ENCODE measurements around the gene SCEL.

GRCh38 chr13:77519808-77520207, 15.7 kb upstream of the SCEL start:
- TF ChIP-seq CTCF (IDR thresholded peaks at IDR 0.05; ENCODE audit: insufficient read depth, low read depth, low read length) (no peak), EZH2 (IDR thresholded peaks at IDR 0.05; ENCODE audit: insufficient read depth, low read length) (no peak)
